GM18507 (cell line): ENCODE results near the gene HPDL.
"Not testable (repeated sequence)": the region's sequence is repeated elsewhere in the genome, so short reads cannot be mapped to it uniquely, and the experiment has no call there.

Experiments
- DNase-seq: peaks from one replicate; pipeline ENCODE4 v3.0.0; 2011; ENCODE audit warnings: low read depth; ENCODE audit not compliant: insufficient read length; ENCODE audit errors: extremely low spot score
- FAIRE-seq: peaks from 2 replicates; lab custom pipeline; 2011; peaks lifted over from hg19 to GRCh38; lab: Jason Lieb, UNC

Gene HPDL

DNA sequence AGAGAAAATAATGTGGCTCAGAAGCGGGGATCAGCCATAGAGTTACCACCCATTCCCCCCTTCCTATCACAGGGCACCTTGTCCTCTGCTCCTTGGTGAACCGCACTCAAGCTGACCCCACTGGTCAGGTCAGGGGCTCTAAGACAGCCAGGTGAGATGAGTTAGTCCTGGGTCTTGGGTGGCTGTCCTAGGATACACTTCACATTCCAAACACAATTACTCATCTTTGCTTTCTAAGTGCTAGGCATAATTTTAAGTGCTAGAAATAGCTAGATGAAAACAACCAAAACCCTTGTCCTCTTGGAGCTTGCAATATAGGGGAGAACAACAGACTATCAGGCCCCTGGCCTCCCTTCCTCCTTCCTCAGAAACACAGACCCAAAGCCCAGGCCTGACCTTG lies 21.3 kb downstream of the HPDL start:
- no peak for FAIRE-seq
- DNase-seq, result no peak

DNA sequence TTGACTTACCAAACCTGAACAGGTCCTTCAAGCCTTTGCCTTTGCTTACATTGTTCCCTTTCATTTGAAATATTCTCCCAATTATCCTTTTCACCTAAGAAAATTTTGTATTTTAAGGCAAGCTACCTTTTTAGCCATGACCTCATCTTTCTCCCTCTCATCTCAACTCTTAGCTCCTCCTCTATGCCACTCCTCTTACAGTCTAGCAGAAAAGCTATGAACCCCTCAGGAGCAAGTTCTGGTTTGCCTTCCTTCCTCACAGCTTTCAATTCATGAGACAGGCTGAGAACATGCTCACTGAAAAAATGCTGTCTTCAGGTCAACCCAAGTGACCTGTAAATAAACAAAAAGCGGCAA lies 21.9 kb downstream of the HPDL start:
- FAIRE-seq, result no peak
- no peak for DNase-seq

- FAIRE-seq (no peak), DNase-seq (no peak)
Measured at GRCh38 chr1:45348966-45349677, 22.4 kb downstream of the HPDL start.

DNA sequence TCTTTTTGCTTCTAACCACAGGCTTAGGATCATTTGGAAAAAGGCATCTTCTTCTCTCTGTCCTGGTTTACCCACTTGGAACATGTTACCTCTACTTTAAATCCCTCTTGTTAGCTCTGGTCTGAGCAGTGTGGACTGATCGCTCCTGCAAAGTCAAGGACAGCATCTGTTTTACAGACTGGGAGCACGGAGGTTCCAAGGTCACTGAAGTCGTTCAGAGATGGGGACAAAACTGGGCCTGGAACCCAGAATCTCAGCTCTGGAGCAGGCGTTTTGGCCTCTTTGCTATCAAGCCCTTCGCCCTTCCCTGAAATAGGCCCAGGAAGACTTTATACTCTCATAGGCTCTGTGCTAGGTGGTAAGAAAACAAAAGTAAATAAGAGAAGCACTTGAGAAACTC lies 24.8 kb downstream of the HPDL start:
- DNase-seq (no peak), FAIRE-seq (no peak)

- DNase-seq (no peak), FAIRE-seq (no peak)
Measured at GRCh38 chr1:45353685-45354084, 27.0 kb downstream of the HPDL start.

DNA sequence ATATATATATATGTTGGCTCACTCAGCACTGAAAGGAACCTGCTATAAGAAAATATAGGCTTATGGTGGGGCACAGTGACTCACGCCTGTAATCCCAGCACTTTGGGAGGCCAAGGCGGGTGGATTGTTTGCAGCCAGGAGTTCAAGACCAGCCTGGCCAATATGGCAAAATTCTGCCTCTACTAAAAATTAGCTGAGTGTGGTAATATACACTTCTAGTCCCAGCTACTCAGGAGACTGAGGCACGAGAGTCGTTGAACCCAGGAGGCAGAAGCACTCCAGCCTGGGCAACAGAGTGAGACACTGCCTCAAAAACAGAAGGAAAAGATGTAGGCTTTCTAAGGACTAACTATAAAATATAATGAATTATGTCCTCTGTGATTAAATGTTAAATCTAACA lies 28.1 kb downstream of the HPDL start:
- FAIRE-seq (no peak), DNase-seq (no peak)

GRCh38 chr1:45355683-45356082 lies 29.0 kb downstream of the HPDL start:
- DNase-seq (no peak), FAIRE-seq (no peak)

DNA sequence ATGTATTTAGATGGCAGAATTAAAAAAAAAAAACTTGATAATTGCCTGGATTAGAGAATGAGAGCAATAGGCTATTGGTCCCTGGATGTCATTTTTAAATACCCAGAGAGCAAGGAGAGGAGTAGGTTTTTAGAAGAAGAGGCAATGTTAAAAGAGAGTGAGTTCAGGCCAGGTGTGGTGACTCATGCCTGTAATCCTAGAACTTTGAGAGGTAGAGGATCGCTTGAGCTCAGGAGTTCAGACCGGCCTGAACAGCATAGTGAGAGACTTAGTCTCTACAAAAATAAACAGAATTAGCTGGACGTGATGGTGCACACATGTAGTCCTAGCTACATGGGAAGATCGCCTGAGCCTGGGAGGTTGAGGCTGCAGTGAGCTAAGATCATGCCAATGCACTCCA lies 29.5 kb downstream of the HPDL start:
- no peak for FAIRE-seq
- no peak for DNase-seq

- DNase-seq (no peak), FAIRE-seq (peak; percentile 81)
Measured at GRCh38 chr1:45359882-45360513, 33.3 kb downstream of the HPDL start.

DNA sequence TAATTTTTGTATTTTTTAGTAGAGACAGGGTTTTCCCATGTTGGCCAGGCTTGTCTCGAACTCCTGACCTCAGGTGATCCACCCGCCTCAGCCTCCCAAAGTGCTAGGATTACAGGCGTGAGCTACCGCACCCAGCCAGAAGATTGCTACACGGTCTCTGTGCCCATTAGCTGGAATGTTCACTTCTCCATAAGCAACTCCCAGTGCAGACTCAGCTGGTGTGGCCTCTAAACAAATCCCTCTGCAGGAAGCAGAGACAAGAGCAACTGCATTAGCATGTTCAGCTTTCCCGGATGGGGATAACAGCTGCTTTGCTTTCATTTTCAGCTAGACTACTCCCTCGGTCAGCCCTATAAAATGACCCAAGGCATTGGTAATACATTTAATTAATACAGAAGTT lies 34.3 kb downstream of the HPDL start:
- DNase-seq, FAIRE-seq: not testable (repeated sequence)

DNA sequence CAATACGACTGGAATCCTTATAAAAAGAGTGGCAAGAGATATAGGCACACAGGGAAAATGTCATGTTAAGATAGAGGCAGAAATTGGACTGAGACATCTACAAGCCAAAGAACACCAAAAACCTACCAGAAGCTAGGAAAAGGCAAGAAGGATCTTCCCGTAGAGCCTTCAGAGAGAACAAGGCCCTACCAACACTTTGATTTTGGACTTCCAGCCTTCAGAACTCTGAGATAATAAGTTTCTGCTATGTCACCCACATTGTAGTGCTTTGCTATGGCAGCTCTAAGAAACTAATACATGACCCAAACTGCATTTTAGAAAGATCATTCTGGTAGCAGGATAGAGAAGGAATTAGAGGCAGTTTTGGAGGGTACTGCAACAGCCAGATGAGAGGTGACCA lies 37.6 kb downstream of the HPDL start:
- no peak for DNase-seq
- FAIRE-seq, result no peak

DNA sequence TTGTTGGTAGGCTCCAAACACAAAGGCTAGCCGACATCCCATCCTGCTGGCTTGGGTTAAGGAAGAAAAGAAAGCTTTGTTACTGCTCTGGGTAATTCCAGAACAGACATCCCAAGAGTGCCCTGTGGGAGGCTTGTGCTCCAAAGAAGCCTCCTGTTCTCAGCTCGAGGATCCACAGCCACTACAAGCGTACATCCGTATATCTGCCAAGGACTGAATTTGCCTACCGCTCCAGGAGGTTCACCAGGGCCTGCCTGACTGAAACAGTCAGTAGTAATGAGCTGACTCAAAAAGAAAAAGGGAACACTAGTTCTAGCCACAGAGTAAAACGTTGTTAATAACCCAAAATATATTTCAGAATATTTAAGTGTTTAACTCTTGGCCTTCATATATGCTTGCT lies 38.4 kb downstream of the HPDL start:
- DNase-seq (no peak), FAIRE-seq (peak; percentile 44)

DNA sequence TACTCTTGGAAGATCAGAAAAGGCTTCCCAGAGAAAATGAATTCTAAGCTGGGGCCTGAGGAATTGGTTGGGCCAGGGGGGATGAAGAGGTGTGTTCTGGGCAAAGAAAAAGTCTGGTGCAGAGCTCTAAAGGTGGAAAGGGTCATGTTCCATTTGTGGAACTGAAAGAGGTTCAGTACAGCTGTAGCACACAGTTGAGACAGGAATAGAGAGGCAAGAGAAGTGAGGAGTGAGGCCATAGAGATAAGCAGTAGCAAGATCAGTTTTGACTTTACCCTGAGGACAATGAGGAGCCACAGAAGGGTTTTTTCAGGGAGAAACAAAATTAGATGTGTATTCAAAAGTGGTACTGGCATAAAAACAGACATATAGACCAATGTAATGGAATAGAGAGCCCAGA lies 43.9 kb downstream of the HPDL start:
- DNase-seq, result no peak
- peak; percentile 75 for FAIRE-seq

DNA sequence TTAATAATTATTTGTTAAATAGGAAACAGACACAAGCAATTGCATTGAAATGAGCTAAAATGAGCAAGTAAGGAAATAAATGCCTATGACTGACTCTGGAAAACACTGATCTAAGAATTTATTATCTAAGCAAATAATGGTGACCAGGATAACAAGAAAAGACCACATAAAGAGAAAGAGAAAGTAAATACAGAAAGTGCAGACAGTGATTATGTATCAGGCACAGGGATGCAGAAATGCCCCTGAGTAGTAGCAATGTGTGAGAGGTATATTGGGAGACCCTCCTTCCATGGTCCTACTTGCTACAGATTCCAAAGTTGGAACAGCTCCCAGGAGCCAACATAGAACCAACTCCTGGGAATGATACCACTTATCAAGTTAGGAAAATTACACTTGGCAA lies 46.9 kb downstream of the HPDL start:
- FAIRE-seq, result no peak

DNA sequence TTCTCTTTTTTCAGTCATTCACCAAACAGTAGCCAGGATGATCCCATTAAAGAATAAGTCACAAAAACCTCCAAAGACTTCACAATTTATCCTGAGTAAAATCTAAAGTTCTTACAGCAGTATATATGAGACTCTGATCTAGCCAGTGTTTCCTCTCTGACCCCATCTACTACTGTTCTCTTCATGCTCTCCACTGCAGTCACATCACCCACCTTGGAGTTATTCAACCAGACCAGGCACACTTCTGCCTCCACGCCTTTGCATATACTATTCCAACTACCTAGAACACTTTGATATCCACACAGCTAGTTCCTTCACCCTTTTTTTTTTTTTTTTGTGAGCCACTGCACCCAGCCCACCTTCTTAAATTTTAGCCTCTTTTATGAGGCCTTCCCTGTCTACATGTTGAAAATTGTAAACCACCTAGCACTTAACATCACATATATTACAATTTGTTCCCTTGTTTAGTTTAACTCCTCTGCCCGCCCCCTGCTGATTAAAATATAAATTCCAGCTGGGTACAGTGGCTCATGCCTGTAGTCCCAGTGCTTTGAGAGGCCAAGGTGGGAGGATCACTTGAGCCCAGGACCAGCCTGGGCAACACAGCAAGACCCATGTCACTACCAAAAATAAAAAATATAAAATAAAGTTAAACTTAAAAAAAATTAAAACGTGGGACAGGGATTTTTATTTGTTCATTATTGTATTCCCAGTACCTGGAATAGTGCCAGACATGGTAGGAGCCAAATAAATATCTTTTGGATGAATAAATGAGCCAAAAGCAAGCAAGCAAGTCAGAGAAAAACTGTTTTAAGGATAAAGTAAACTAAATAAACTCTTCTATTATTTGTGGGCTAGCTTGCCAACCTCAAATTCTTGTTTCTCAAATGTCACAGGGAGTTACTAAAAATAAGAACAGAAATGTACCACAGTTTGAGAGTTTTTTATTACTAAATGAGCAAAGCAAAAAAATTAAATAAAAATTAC lies 48.7 kb downstream of the HPDL start:
- FAIRE-seq (peak; percentile 21), DNase-seq (no peak)

More for the DNA sequence above, 46.9 kb downstream of the HPDL start:
- DNase-seq, result no peak

GRCh38 chr1:45378184-45378583 lies 51.5 kb downstream of the HPDL start:
- no peak for FAIRE-seq
- no peak for DNase-seq
